Suprapubic skin (tissue), 4 donors: ENCODE results near the gene NCMAP.

Experiments used
- EP300 ChIP-seq: sonication (generic); formaldehyde crosslinking; IDR thresholded peaks from one replicate; pipeline ENCODE4 v1.6.1; 2017; ENCODE audit warnings: antibody characterized with exemption
- POLR2A ChIP-seq, 2 donors: fragments of 450-650 bp; IDR thresholded peaks; one replicate each; pipeline ENCODE4 v1.6.1; 2017; ENCODE audit warnings: antibody characterized with exemption in 2 of 2, mild to moderate bottlenecking in 2 of 2, moderate library complexity in 2 of 2
- POLR2AphosphoS5 ChIP-seq, 3 donors: sonication (generic); formaldehyde crosslinking; IDR thresholded peaks; one replicate each; pipeline ENCODE4 v1.6.1; 2017; ENCODE audit warnings: antibody characterized with exemption in 3 of 3
- TF ChIP-seq, protein P1 (sequence below), 2 donors: fragments of 200-600 bp in 1 of 2; fragments of 450-650 bp in 1 of 2; sonication (generic) in 1 of 2; IDR thresholded peaks; one replicate each; pipeline ENCODE4 v1.5.1; 2016 to 2019; ENCODE audit warnings: antibody characterized with exemption in 2 of 2, mild to moderate bottlenecking in 1 of 2, moderate library complexity in 1 of 2

DNA sequence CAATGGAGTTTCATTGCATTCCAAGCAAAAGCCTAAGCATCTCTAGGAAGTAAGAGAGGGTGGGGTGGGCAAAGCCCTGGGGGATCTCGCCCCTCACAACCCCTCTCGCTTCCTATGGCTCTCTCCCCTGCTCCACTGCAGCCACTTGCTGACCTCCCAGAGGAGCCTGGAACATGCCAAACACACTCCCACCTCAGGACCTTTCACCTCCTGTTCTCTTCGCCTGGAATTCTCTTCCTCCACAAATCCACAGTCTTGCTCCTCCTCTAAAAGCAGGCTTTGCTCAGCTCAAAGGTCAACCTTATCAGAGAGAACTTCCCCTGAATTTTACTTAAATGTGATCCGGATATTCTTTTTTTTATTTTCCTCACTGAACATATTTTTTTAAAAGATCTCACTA is 66.3 kb downstream of the NCMAP start:
- TF ChIP-seq, protein P1, sequence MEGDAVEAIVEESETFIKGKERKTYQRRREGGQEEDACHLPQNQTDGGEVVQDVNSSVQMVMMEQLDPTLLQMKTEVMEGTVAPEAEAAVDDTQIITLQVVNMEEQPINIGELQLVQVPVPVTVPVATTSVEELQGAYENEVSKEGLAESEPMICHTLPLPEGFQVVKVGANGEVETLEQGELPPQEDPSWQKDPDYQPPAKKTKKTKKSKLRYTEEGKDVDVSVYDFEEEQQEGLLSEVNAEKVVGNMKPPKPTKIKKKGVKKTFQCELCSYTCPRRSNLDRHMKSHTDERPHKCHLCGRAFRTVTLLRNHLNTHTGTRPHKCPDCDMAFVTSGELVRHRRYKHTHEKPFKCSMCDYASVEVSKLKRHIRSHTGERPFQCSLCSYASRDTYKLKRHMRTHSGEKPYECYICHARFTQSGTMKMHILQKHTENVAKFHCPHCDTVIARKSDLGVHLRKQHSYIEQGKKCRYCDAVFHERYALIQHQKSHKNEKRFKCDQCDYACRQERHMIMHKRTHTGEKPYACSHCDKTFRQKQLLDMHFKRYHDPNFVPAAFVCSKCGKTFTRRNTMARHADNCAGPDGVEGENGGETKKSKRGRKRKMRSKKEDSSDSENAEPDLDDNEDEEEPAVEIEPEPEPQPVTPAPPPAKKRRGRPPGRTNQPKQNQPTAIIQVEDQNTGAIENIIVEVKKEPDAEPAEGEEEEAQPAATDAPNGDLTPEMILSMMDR (IDR thresholded peaks at IDR 0.05) = no peak
- TF ChIP-seq POLR2A (IDR thresholded peaks at IDR 0.05) = no peak
- TF ChIP-seq POLR2AphosphoS5 (IDR thresholded peaks at IDR 0.05) = no peak
- no peak for TF ChIP-seq EP300
